K562 (cell line): ENCODE data around the gene ZFYVE27. TPM values are rescaled to one million over a fixed set of nuclear protein-coding genes. Genes with fewer than 3 reads are reported as not detected.
A peak's percentile ranks its signal among the peaks of the same experiment; 100 is the strongest.

Experiments used
- ATAC-seq: fragments of 200-7000 bp; cut with Tn5 transposase; 3 replicates; pipeline ENCODE4 v1.9.1; 2020; ENCODE audit warnings: moderate library complexity
- BruUV-seq: library from RNA; stranded (reverse); fragments of 400-500 nt; replicated peaks from 2 replicates; lab custom pipeline; 2021; lab: Mats Ljungman, UMichigan
- CTCF ChIA-PET: fragments of 300-600 bp; formaldehyde crosslinking; extraction: SDS; loops from one replicate; lab custom pipeline; 2021; ENCODE audit warnings: low intra/inter-chr PET ratio; lab: Yijun Ruan, JAX
- POLR2A ChIA-PET: fragments of 300-600, 350-650 bp; sonication (Branson Sonifier 250); formaldehyde crosslinking; extraction: SDS; loops from one replicate; lab custom pipeline; 2021; ENCODE audit warnings: antibody characterized with exemption, inconsistent platforms; lab: Yijun Ruan, JAX
- DNase-seq, 4 experiments: peaks; one replicate each; pipeline versions ENCODE4 v3.0.0 to v3.0.0-alpha.2; 2011 to 2018; ENCODE audit warnings: low spot score in 3 of 4, mixed read lengths in 3 of 4; ENCODE audit errors: extremely low read depth in 1 of 4
- FAIRE-seq: peaks from 2 replicates; lab custom pipeline; 2011; peaks lifted over from hg19 to GRCh38; lab: Jason Lieb, UNC
- H2AFZ ChIP-seq: 2 replicates; pipeline ENCODE4 v1.6.0; 2011; ENCODE audit warnings: low read depth, low read length, control low read depth, inconsistent platforms
- H3K27ac ChIP-seq: fragments of 200-600 bp; 3 replicates; pipeline ENCODE4 v1.8.0; 2011; ENCODE audit warnings: low read depth, mild to moderate bottlenecking, control low read depth, inconsistent platforms, low read length, moderate library complexity, mixed read lengths; ENCODE audit errors: extremely low read depth
- H3K27me3 ChIP-seq, 2 experiments: fragments of 300-600 bp in 1 of 2; 2 replicates in 1 of 2; 3 replicates in 1 of 2; pipeline versions ENCODE4 v1.6.0 to v1.8.0; 2011; ENCODE audit warnings: inconsistent platforms in 2 of 2, low read length in 2 of 2, mild to moderate bottlenecking in 1 of 2, mixed read lengths in 1 of 2, moderate library complexity in 1 of 2; ENCODE audit not compliant: control insufficient read depth in 2 of 2, insufficient read depth in 2 of 2
- H3K36me3 ChIP-seq: fragments of 300-600 bp; 3 replicates; pipeline ENCODE4 v1.8.0; 2011; ENCODE audit warnings: mild to moderate bottlenecking, low read length, inconsistent platforms; ENCODE audit not compliant: control insufficient read depth, insufficient read depth
- H3K4me1 ChIP-seq, 2 experiments: fragments of 200-600 bp in 1 of 2; replicated peaks in 1 of 2; 2 replicates in 1 of 2; 3 replicates in 1 of 2; pipeline versions ENCODE4 v1.5.1 to v1.8.0; 2011; ENCODE audit warnings: inconsistent platforms in 2 of 2, low read length in 2 of 2, mild to moderate bottlenecking in 1 of 2, mixed read lengths in 1 of 2, moderate library complexity in 1 of 2; ENCODE audit not compliant: control insufficient read depth in 2 of 2, insufficient read depth in 2 of 2
- H3K4me2 ChIP-seq: 2 replicates; pipeline ENCODE4 v1.6.1; 2011; ENCODE audit warnings: low read length, control low read depth, inconsistent platforms, mixed read lengths; ENCODE audit not compliant: insufficient read depth
- H3K4me3 ChIP-seq: fragments of 200-600 bp; sonication (generic), shearing (Covaris generic); 2 replicates; pipeline ENCODE4 v1.5.1; 2016; ENCODE audit warnings: control low read depth, inconsistent platforms
- H3K79me2 ChIP-seq: fragments of 200-600 bp; 3 replicates; pipeline ENCODE4 v1.8.0; 2011; ENCODE audit warnings: low read length, inconsistent platforms; ENCODE audit not compliant: control insufficient read depth, insufficient read depth
- H3K9ac ChIP-seq, 2 experiments: 2 replicates each; pipeline versions ENCODE4 v1.6.0 to v1.6.1; 2011; ENCODE audit warnings: low read depth in 2 of 2, low read length in 2 of 2, control low read depth in 1 of 2, inconsistent platforms in 1 of 2, mild to moderate bottlenecking in 1 of 2, mixed read lengths in 1 of 2; ENCODE audit not compliant: insufficient read depth in 1 of 2
- H3K9me1 ChIP-seq: one replicate; pipeline ENCODE4 v1.6.0; 2011; ENCODE audit warnings: inconsistent platforms, mild to moderate bottlenecking, low read length, moderate library complexity; ENCODE audit not compliant: control insufficient read depth, insufficient read depth
- H3K9me3 ChIP-seq: replicated peaks from 2 replicates; pipeline ENCODE4 v1.5.1; 2011; ENCODE audit warnings: low read depth, low read length, inconsistent platforms; ENCODE audit not compliant: control insufficient read depth, insufficient read depth
- H4K20me1 ChIP-seq: replicated peaks from 2 replicates; pipeline ENCODE4 v1.6.1; 2011; ENCODE audit warnings: low read length, inconsistent platforms, mixed read lengths; ENCODE audit not compliant: control insufficient read depth, insufficient read depth
- BACH1 ChIP-seq: fragments of 200-800 bp; sonication (Bioruptor generic); IDR thresholded peaks from 2 replicates; pipeline ENCODE4 v1.6.1; 2016; ENCODE audit warnings: missing genetic modification characterization, missing compliant biosample characterization
- DIDO1 ChIP-seq: fragments of 450-650 bp; IDR thresholded peaks from 2 replicates; pipeline ENCODE4 v1.6.1; 2016; ENCODE audit warnings: low read depth, missing biosample characterization, missing genetic modification characterization
- FOXO4 ChIP-seq: fragments of 450-650 bp; formaldehyde crosslinking; IDR thresholded peaks from 2 replicates; pipeline ENCODE4 v1.4.0; 2020; ENCODE audit warnings: mild to moderate bottlenecking, moderate library complexity
- HDAC8 ChIP-seq: fragments of 450-650 bp; IDR thresholded peaks from 2 replicates; pipeline ENCODE4 v1.6.1; 2016; ENCODE audit warnings: mild to moderate bottlenecking, missing genetic modification characterization, moderate library complexity, missing compliant biosample characterization
- MECOM ChIP-seq: fragments of 250-450 bp; sonication (Bioruptor Pico); IDR thresholded peaks from 2 replicates; pipeline ENCODE4 v1.8.0; 2022; ENCODE audit warnings: inconsistent platforms
- MIER1 ChIP-seq: fragments of 450-650 bp; IDR thresholded peaks from 2 replicates; pipeline ENCODE4 v1.6.1; 2016; ENCODE audit warnings: antibody characterized with exemption, mild to moderate bottlenecking, low read depth
- ZNF253 ChIP-seq: fragments of 250-450 bp; sonication (Bioruptor Pico); conservative IDR thresholded peaks from 2 replicates; pipeline ENCODE4 v1.6.1; 2021; ENCODE audit warnings: mild to moderate bottlenecking
- ZNF3 ChIP-seq: fragments of 250-450 bp; sonication (Bioruptor Pico); IDR thresholded peaks from 2 replicates; pipeline ENCODE4 v1.5.0; 2021; ENCODE audit warnings: mild to moderate bottlenecking, moderate library complexity
- ZNF311 ChIP-seq: fragments of 250-450 bp; sonication (Bioruptor Pico); IDR thresholded peaks from 2 replicates; pipeline ENCODE4 v1.4.0; 2020; ENCODE audit warnings: mild to moderate bottlenecking, moderate library complexity
- ZNF583 ChIP-seq: fragments of 250-450 bp; sonication (Bioruptor Pico); IDR thresholded peaks from 2 replicates; pipeline ENCODE4 v1.4.0; 2020
- ZNF644 ChIP-seq: fragments of 200-800 bp; sonication (Bioruptor generic); IDR thresholded peaks from 2 replicates; pipeline ENCODE4 v1.6.1; 2016; ENCODE audit warnings: low read depth, missing genetic modification characterization, missing compliant biosample characterization
- ZNF766 ChIP-seq: fragments of 200-800 bp; sonication (Bioruptor generic); conservative IDR thresholded peaks from 2 replicates; pipeline ENCODE4 v1.6.1; 2016; ENCODE audit warnings: missing genetic modification characterization, missing compliant biosample characterization
- WGBS: fragments of 100-300 bp; shearing (Covaris generic); methylation state at CpG from one replicate; pipeline ENCODE4 v1.1.6; 2016; ENCODE audit warnings: low coverage, mixed read lengths; ENCODE audit not compliant: insufficient coverage; ENCODE audit errors: missing lambda C conversion rate; 5-methylcytosine and 5-hydroxymethylcytosine counted together
- in situ Hi-C: fragments of 300-500 bp; cut with MboI; formaldehyde crosslinking; loops from 4 replicates; pipeline ENCODE4 v1.15.0; 2018; ENCODE audit warnings: inconsistent platforms, mixed read lengths
- intact Hi-C: fragments of 100-400 bp; cut with micrococcal nuclease; formaldehyde crosslinking; loops from 2 replicates; pipeline ENCODE4 v1.14.2; 2022
- polyA plus RNA-seq, 8 experiments: library from polyadenylated mRNA; depleted of rRNA in 4 of 8; stranded (reverse) in 5 of 8; unstranded in 3 of 8; fragments of >200 nt; fragmentation: Nextera tagmentation in 2 of 8; fragmentation: Illumina TruSeq in 1 of 8; extraction: Ambion mirVana in 2 of 8; extraction: Trizol in 1 of 8; gene quantifications; 2 replicates each; pipeline versions ENCODE4 v1.2.1 to v1.2.3, GENCODE V29; 2011 to 2014; ENCODE audit warnings: inconsistent platforms in 1 of 8, missing spikeins in 1 of 8
- total RNA-seq, 7 experiments: library from RNA; depleted of rRNA in 6 of 7; stranded (reverse); fragments of >200 nt in 6 of 7; fragmentation: Illumina TruSeq in 2 of 7; extraction: Trizol in 2 of 7; gene quantifications; 2 replicates each; pipeline versions ENCODE4 v1.2.1 to v1.2.3, GENCODE V29; 2011 to 2021; ENCODE audit warnings: low replicate concordance in 1 of 7
- TF ChIP-seq, protein P1 (sequence below): fragments of 250-450 bp; sonication (Bioruptor Pico); IDR thresholded peaks from 2 replicates; pipeline ENCODE4 v1.9.0; 2021; ENCODE audit warnings: mild to moderate bottlenecking, inconsistent platforms
- TF ChIP-seq, protein P2 (sequence below): fragments of 450-650 bp; IDR thresholded peaks from 2 replicates; pipeline ENCODE4 v1.6.1; 2016; ENCODE audit warnings: missing biosample characterization, missing genetic modification characterization
- TF ChIP-seq, protein P3 (sequence below): fragments of 450-650 bp; IDR thresholded peaks from 2 replicates; pipeline ENCODE4 v1.6.1; 2016; ENCODE audit warnings: borderline replicate concordance

The ZFYVE27 gene
- total and polyA plus RNA-seq, 9 of the 15 experiments (the other 6 are each of a cell fraction or from before 2014, with no cell fraction given), result 0.81 to 21.9 (median 15.3) TPM

- H3K4me3 ChIP-seq, result no peak overlapping the region
- WGBS, result 51% methylated on average over 11 of the region's 13 CpGs
Measured at GRCh38 chr10:97736403-97736901, 476 bp upstream of the ZFYVE27 start.

More at GRCh38 chr10:97736403-97736901, 476 bp upstream of the ZFYVE27 start:
- Histone ChIP-seq H2AFZ (peak overlapping the region; percentile 98), H3K27me3 (no peaks in the 10 kb centered on the region), H3K36me3 (peaks cover 24% of the 10 kb centered on the region), H3K9me3 (no peaks in the 10 kb centered on the region; the same call in 1 of the 2 replicates), H3K4me1 (peaks cover 15% of the 10 kb centered on the region in 2 experiments; a peak in 4 of 5 replicates), H3K9me1 (no peaks in the 10 kb centered on the region), H3K9ac (peak overlapping the region in 1 of 2 experiments; percentile 94; a peak in 2 of 4 replicates), H3K27ac (peak overlapping the region; percentile 90), H3K4me2 (peak overlapping the region; percentile 92), H4K20me1 (peaks cover 6% of the 10 kb centered on the region; the same call in 1 of the 2 replicates)
- ATAC-seq (peak; percentile 10), FAIRE-seq (peak; percentile 15)
- ChIA-PET CTCF (no interaction called here), POLR2A (interaction anchor here (0.6 to 1.6 kb wide), 10 partner anchors 9 to 317 kb away, joined by 3 to 5 read pairs (median 4); partner anchors contain the start of gene AVPI1)
- BruUV-seq, result no TSS peak
- intact Hi-C loops, result no loop called here
- 0 out of 2 replicates have a peak, but pooled peaks have one; percentile 39 for TF ChIP-seq ZNF644 (tag)
- TF ChIP-seq, protein P1, sequence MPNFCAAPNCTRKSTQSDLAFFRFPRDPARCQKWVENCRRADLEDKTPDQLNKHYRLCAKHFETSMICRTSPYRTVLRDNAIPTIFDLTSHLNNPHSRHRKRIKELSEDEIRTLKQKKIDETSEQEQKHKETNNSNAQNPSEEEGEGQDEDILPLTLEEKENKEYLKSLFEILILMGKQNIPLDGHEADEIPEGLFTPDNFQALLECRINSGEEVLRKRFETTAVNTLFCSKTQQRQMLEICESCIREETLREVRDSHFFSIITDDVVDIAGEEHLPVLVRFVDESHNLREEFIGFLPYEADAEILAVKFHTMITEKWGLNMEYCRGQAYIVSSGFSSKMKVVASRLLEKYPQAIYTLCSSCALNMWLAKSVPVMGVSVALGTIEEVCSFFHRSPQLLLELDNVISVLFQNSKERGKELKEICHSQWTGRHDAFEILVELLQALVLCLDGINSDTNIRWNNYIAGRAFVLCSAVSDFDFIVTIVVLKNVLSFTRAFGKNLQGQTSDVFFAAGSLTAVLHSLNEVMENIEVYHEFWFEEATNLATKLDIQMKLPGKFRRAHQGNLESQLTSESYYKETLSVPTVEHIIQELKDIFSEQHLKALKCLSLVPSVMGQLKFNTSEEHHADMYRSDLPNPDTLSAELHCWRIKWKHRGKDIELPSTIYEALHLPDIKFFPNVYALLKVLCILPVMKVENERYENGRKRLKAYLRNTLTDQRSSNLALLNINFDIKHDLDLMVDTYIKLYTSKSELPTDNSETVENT (CRISPR knock-in tag), result no peak
- TF ChIP-seq HDAC8 (tag), result peak; percentile 82
- TF ChIP-seq ZNF311 (CRISPR knock-in tag), result 0 out of 2 replicates have a peak, but pooled peaks have one; percentile 36
- TF ChIP-seq MECOM (CRISPR knock-in tag), result 0 out of 2 replicates have a peak, but pooled peaks have one; percentile 36
- peak; percentile 52; the same call in 1 of the 2 replicates for TF ChIP-seq ZNF583 (CRISPR knock-in tag)
- TF ChIP-seq ZNF3 (CRISPR knock-in tag), result no peak
- TF ChIP-seq, protein P2, sequence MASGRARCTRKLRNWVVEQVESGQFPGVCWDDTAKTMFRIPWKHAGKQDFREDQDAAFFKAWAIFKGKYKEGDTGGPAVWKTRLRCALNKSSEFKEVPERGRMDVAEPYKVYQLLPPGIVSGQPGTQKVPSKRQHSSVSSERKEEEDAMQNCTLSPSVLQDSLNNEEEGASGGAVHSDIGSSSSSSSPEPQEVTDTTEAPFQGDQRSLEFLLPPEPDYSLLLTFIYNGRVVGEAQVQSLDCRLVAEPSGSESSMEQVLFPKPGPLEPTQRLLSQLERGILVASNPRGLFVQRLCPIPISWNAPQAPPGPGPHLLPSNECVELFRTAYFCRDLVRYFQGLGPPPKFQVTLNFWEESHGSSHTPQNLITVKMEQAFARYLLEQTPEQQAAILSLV (tag), result 0 out of 2 replicates have a peak, but pooled peaks have one; percentile 38
- TF ChIP-seq MIER1, result 0 out of 2 replicates have a peak, but pooled peaks have one; percentile 24
- TF ChIP-seq ZNF253 (CRISPR knock-in tag), result no peak
- TF ChIP-seq BACH1 (tag), result 0 out of 2 replicates have a peak, but pooled peaks have one; percentile 44
- TF ChIP-seq, protein P3, sequence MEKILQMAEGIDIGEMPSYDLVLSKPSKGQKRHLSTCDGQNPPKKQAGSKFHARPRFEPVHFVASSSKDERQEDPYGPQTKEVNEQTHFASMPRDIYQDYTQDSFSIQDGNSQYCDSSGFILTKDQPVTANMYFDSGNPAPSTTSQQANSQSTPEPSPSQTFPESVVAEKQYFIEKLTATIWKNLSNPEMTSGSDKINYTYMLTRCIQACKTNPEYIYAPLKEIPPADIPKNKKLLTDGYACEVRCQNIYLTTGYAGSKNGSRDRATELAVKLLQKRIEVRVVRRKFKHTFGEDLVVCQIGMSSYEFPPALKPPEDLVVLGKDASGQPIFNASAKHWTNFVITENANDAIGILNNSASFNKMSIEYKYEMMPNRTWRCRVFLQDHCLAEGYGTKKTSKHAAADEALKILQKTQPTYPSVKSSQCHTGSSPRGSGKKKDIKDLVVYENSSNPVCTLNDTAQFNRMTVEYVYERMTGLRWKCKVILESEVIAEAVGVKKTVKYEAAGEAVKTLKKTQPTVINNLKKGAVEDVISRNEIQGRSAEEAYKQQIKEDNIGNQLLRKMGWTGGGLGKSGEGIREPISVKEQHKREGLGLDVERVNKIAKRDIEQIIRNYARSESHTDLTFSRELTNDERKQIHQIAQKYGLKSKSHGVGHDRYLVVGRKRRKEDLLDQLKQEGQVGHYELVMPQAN, result no peak
- 0 out of 2 replicates have a peak, but pooled peaks have one; percentile 27 for TF ChIP-seq DIDO1
- TF ChIP-seq FOXO4 (CRISPR knock-in tag), result no peak
- TF ChIP-seq ZNF766 (CRISPR knock-in tag), result peak; percentile 43; the same call in 1 of the 2 replicates
- TF ChIP-seq, all 486 proteins: peak for 10
- no peak for DNase-seq
- in situ Hi-C loops, result no loop called here
- peaks cover 41% of the 10 kb centered on the region for H3K79me2 ChIP-seq
